ENCODE measurements around the gene ZNF839.

DNA sequence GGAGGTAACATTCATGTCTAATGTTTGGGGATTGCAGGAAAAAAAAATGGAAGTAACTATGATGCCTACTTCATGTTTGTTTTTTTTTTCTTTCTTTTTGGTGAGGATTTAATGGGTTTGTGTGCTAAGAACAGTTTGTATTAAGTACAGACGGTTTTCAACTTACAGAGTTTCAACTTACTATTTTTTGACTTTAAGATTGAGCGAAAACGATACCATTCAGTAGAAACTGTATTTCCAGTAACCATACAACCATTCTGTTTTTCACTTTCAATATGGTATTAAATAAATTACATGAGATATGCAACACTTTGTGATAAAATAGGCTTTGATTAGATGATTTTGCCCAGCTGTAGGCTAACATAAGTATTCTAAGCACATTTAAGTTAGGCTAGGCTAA is 53.6 kb downstream of the ZNF839 start:
- no peak for TF ChIP-seq ZNF585B (tag by site-specific recombination; IDR thresholded peaks at IDR 0.05)
- TF ChIP-seq, protein P1, sequence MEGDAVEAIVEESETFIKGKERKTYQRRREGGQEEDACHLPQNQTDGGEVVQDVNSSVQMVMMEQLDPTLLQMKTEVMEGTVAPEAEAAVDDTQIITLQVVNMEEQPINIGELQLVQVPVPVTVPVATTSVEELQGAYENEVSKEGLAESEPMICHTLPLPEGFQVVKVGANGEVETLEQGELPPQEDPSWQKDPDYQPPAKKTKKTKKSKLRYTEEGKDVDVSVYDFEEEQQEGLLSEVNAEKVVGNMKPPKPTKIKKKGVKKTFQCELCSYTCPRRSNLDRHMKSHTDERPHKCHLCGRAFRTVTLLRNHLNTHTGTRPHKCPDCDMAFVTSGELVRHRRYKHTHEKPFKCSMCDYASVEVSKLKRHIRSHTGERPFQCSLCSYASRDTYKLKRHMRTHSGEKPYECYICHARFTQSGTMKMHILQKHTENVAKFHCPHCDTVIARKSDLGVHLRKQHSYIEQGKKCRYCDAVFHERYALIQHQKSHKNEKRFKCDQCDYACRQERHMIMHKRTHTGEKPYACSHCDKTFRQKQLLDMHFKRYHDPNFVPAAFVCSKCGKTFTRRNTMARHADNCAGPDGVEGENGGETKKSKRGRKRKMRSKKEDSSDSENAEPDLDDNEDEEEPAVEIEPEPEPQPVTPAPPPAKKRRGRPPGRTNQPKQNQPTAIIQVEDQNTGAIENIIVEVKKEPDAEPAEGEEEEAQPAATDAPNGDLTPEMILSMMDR (tag by site-specific recombination; IDR thresholded peaks at IDR 0.05), result no peak
- TF ChIP-seq MYNN (tag by site-specific recombination; IDR thresholded peaks at IDR 0.05; ENCODE audit: borderline replicate concordance), result no peak
